Measurements from ENCODE around the gene ZNHIT2. TPM values are rescaled to one million over a fixed set of nuclear protein-coding genes. Genes with fewer than 3 reads are reported as not detected.
A peak's percentile ranks its signal among the peaks of the same experiment; 100 is the strongest.

The ZNHIT2 gene
- polyA plus RNA-seq, 4 donors, result 6.0 to 13.3 (median 9.5) TPM

DNA sequence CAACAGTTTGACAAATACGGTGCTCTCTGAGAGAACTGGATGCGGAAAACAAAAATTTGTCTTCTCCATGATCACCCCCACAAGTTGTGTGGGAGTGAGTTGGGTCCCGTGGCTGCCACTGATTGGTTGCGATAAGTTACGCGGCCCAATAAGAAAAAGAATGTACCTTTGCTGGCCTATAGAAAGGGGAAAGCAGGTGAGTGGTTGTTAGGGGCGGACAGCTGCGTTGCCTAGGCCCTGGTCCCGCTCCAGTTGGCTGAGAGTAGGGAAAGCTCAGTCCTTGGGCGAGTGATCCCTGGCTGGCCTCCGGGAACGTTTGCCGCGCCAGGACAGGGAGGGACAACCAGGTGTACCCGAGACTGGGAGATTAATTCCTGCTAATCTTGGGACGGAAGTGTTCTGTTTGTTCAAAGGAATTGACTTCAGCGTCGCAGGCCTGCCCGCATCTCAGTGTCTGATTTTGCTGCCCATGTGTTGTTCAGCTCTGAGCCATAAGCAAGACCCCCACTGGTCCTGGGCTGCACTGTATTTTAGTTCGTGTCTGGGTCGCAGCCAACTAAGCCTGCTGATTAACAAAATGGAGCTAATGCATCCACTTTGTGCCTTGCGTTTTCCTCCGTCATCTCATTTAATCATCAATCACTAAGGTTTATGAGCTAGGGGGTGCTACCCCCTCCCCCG, 17.6 kb upstream of the ZNHIT2 start:
- DNase-seq (ENCODE audit: low read depth in 4 of 4, low spot score in 2 of 4), result peak in 3 of 4 donors; percentile 91 to 94 (median 92)

DNA sequence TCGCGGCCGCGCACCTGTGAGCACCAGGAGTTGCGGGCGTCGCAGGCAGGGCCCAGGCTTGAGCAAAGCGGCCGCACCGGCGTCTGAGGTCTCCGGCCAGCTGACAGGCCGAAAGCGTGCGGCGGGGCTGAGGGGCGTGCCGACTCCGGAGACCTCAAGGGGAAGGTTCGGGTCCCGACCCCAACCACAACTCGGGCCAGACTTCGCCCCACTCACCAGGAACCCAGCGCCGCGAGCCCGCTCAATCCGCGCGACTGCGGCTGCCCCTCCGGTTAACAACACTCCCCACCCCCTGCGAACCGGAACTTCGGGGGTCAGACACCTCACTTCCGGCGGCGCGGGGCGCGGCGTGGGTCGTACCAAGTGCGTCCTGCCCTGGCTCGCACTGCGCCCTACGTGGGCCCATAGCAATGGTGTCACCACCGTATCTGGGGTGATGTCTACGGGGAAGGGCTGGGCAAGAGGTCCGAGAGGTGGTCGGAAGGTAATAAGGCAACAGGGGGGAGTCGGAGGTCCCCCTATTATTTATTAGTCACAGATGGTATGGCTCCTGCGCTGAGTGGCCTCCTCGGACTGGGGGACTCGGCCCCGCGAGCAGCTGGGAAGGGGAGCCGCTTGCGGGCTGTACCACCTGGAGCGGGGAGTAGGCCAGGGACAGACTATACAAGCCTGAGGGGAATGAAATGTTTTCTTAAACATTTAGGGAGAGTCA, 16.9 kb upstream of the ZNHIT2 start, which contains the start of gene SYVN1:
TSS of gene SYVN1 (minus strand) at position 280 of the 712 bp plus-strand sequence. CDS start 918 bp downstream, outside the sequence.
- DNase-seq (ENCODE audit: low read depth in 4 of 4, low spot score in 2 of 4), result peak; percentile 84 to 97 (median 90)

- no peak for DNase-seq (ENCODE audit: low read depth in 4 of 4, low spot score in 2 of 4)
Observed at GRCh38 chr11:65133724-65134123, 16.2 kb upstream of the ZNHIT2 start.

DNA sequence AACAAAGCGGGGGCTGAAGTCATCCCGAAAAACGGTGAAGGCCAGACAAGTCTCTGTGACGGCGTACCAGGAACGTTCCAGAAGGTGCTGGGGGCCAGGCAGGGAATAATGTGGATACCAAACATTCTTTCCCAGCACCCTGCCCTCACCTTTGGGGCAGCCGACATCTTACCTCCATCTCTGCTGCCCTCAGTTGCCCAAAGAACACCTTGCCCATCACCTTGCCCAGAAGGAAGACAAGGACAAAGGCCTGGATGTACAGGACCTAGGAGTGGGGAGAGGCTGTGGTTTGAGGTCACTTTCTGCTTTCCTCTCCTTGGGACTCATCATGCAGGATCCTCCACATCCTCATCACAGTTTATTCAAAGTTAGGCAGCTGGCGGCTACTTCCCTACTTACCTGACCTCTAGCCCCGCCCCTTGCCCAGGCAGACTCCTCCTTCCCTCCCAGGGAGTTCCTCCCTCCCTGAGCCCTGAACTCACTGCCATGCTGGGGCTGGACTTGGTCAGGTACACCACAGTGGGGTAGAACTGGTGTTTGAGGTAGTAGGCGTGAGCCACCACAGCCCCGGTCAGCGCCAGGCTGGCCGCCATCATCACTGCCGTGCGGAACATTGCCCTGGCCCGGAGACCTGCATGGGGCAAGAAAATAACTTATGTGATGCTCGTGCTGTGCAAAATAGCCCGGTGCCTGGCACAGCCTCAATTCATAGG, 15.6 kb upstream of the ZNHIT2 start:
- DNase-seq (ENCODE audit: low read depth in 4 of 4, low spot score in 2 of 4), result no peak

DNA sequence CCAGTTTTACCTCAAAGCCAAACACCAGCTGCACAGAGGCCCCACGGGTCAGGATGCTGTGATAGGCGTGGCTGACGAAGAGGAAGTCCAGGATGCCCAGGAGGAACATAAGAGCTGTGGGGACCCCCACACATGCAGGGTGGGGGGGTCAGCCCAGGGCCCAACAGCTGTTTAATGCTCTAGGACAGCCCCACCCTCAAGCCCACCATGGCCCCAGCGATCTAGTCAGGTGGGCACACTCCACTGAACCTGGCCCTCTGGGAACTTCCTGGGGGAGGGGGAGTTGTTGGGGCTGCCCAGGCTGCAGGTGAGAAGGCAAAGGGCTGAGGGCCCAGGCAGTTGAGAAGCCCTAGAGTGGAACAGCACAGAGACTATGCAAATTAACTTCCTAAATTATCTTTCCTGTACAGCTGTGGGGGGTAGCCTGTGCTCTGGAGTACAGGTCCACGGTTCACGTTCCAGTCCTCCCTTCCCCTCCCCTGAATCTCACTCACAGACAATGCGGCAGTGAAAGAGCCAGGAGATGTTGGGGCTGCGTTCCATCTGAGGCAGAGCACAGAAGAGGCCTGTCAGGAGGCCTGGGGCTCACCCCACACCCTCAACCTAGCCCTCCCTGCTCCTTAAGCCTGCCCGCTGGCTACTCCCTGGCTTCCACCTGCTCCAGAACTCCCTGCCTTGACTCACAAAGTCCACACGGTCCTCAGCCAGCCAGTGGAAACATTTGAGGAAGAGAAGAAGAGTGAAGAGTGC, 14.9 kb upstream of the ZNHIT2 start:
- no peak for DNase-seq (ENCODE audit: low read depth in 4 of 4, low spot score in 2 of 4)

GRCh38 chr11:65131895-65132237, 14.4 kb upstream of the ZNHIT2 start:
- no peak for DNase-seq (ENCODE audit: low read depth in 4 of 4, low spot score in 2 of 4)

DNA sequence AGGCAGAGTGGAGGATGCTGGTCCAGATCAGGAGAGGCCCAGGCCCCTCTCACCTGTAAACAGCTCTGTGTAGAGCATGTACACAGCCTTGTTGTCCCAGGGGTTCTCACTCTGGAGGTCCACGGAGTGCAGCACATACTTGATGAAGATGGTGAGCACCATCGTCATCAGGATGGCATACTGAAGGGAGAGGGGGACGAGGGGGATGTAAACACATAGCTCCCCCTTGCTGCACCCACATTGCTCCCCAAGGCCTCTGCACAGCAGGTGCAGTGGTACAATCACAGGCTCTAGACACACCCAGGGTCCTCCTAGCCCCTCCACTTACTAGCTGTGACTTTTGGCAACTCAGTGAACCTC, 13.9 kb upstream of the ZNHIT2 start:
- DNase-seq (ENCODE audit: low read depth in 4 of 4, low spot score in 2 of 4), result no peak

- no peak for DNase-seq (ENCODE audit: low read depth in 4 of 4, low spot score in 2 of 4)
Observed at GRCh38 chr11:65130631-65131416, 13.3 kb upstream of the ZNHIT2 start.

DNA sequence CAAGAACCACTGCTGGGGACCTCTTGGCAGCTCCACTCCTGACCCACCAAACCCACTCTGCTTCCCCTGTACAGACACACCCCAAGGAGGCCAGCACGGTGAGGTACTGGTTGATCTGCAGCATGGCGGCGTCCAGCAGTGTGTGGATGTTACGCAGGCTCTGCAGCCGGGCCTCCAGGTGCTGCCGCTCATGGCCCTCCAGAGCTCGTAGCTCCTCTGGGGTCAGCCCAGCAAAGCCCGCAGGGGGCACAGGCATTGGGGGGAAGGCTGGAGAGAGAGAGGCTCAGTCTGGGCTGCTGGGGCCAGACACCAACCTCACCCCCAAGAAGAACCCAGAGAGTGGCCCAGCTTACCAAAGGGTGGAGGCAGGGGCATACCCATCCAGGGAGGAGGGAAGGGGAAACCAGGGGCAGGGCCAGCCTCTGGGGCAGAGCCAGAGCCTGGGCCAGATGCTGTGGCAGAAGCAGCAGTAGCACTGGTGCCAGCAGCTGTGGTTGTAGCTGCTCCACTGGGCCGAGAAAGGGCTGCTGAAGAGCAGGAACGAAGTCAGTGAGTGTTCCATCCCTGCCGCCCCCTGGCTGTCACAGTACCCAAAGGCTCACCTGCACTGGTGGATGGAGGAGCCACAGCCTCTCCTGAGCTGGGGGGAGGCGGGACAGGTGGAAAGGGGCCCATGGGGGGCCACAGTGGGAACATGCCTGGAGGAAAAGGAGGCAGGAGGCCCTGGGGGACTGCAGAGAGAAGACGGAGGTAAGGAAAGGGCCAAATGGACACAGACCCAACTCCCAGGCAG, 12.3 kb upstream of the ZNHIT2 start:
- no peak for DNase-seq (ENCODE audit: low read depth in 4 of 4, low spot score in 2 of 4)

DNA sequence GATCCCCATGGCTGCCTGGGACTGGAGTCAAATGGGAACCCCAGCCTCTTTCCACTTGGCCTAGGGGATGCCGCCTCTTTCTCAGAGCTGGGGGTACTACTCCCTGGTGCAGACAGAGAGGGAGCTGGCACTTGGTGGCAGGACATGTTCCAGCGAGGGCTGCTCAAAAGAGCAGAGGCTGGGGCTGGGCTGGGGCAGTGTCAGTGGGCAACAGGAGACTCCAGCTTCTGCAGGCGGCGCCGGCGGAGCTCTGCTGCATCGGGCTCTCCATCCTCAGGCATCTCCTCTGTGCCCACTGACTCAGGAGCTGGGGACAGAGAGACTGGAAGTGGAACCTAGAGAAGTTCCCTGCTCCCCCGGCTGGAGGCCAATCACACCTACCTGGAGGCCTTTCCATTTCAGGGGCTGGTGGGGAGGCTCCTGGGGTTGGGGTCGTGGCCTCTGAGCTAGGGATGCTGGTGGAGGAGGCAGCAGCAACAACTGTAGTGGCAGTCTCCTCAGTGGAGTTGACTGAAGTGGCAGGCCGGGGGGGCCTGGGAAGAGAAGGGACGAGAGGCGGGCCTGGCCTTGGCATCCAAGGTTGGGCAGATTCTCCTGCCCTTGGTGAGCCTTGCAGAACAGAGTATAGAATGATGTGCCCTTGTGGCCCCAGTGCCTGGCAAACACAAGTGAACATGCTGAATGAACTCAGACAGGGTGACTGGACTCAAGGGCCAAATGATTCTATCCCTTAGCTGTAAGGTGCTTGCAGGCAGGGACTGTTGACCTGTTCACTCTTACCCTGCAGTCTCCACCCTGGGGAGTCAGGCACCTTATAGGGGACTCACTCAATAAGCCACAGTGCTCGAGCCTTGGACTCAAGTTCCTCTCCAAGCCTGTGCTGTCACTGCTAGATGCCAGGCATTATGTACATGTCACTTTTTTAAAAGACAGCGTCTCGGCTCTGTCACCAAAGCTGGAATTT, 11.0 kb upstream of the ZNHIT2 start:
- no peak for DNase-seq (ENCODE audit: low read depth in 4 of 4, low spot score in 2 of 4)

GRCh38 chr11:65127473-65128181, 10.1 kb upstream of the ZNHIT2 start:
- DNase-seq (ENCODE audit: low read depth in 4 of 4, low spot score in 2 of 4), result no peak

- DNase-seq (ENCODE audit: low read depth in 4 of 4, low spot score in 2 of 4), result no peak
Observed at GRCh38 chr11:65126624-65127274, 9.2 kb upstream of the ZNHIT2 start.

DNA sequence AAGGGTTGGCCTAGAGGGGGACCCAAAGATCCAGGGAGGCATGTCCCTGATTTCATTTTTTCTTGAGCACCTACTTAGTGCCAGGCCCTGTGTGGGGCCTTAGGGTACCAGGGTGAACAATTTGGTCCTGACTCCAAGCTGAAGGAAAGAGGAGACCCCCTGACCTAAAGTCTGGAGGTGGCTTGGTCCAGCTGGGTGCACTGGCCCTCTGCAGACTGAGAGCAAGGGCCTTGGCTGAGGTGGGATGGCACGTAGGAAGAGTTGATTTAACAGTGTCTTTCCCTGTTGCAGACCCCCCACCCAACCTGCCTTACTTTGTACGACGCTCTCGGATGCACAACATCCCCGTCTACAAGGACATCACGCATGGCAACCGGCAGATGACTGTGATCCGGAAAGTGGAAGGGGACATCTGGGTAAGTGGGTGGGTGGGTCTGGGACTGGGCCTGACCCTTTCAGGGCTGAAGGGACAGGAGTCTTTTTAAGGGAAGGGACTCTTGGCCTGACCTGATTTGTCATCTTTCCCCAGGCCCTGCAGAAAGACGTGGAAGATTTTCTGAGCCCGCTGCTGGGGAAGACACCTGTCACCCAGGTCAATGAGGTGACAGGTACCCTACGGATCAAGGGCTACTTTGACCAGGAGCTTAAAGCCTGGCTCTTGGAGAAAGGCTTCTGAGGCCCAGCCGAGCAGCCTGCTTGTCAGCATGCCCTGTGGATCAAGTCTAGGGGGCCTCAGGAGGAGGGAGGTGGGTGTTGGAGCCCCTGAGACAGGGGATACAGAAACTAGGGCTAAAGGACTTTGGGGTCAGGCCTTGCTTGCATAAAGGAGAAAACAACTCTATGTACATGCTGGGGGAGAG, 7.9 kb upstream of the ZNHIT2 start:
- no peak for DNase-seq (ENCODE audit: low read depth in 4 of 4, low spot score in 2 of 4)

DNA sequence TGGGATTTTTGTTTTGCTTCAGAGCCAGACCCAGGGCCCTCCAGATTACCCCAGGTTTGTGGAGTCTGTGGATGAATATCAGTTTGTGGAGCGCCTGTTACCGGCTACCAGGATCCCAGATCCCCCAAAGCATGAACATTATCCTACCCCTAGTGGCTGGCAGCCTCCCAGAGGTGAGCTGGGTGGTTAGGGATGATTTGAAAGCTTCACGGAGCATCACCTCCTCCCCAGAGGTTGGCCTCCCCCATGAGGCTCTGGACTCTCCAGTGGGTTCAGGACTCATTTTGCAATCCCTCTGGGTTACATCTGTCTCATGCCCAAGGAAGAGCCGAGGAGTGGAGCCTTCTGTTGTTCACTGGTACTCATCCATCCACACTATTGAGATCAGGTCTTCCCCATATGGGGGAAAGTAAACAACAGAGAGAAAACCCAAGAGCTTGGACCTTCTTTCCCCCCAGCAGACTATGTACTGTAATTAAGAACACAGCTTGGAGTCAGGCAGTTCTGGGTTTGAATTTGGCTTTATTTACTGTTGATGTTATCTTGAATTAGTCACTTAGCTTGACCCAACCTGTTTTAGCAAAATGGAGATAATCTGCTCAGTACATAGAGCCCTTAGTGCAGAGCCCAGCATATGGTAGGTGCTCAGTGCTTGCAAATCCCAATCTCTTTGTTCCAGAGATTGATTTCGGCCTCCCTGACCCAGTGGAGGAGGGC, 7.1 kb upstream of the ZNHIT2 start:
- DNase-seq (ENCODE audit: low read depth in 4 of 4, low spot score in 2 of 4), result no peak

GRCh38 chr11:65121865-65122696, 4.6 kb upstream of the ZNHIT2 start, which contains the start of the genes FAU and MRPL49:
TSS of gene FAU (minus strand) at chr11:65122134. CDS start at chr11:65121813, 321 bp downstream.
TSS of gene MRPL49 (plus strand) at chr11:65122321. CDS start at chr11:65122347, 26 bp downstream.
- peak in 3 of 4 donors; percentile 92 to 96 (median 93) for DNase-seq (ENCODE audit: low read depth in 4 of 4, low spot score in 2 of 4)

Measured in left renal cortex interstitium (tissue), 4 donors.